K562 (cell line): ENCODE measurements around the gene PATJ. TPM values are rescaled to one million over a fixed set of nuclear protein-coding genes. Genes with fewer than 3 reads are reported as not detected.
"Not testable (repeated sequence)": the region's sequence is repeated elsewhere in the genome, so short reads cannot be mapped to it uniquely, and the experiment has no call there.

Experiments used
- ATAC-seq: fragments of 200-7000 bp; cut with Tn5 transposase; 3 replicates; pipeline ENCODE4 v1.9.1; 2020; ENCODE audit warnings: moderate library complexity
- BruUV-seq: library from RNA; stranded (reverse); fragments of 400-500 nt; replicated peaks from 2 replicates; lab custom pipeline; 2021; lab: Mats Ljungman, UMichigan
- CTCF ChIA-PET: fragments of 300-600 bp; formaldehyde crosslinking; extraction: SDS; loops from one replicate; lab custom pipeline; 2021; ENCODE audit warnings: low intra/inter-chr PET ratio; lab: Yijun Ruan, JAX
- POLR2A ChIA-PET: fragments of 300-600, 350-650 bp; sonication (Branson Sonifier 250); formaldehyde crosslinking; extraction: SDS; loops from one replicate; lab custom pipeline; 2021; ENCODE audit warnings: antibody characterized with exemption, inconsistent platforms; lab: Yijun Ruan, JAX
- DNase-seq, 4 experiments: peaks; one replicate each; pipeline versions ENCODE4 v3.0.0 to v3.0.0-alpha.2; 2011 to 2018; ENCODE audit warnings: low spot score in 3 of 4, mixed read lengths in 3 of 4; ENCODE audit errors: extremely low read depth in 1 of 4
- FAIRE-seq: peaks from 2 replicates; lab custom pipeline; 2011; peaks lifted over from hg19 to GRCh38; lab: Jason Lieb, UNC
- H2AFZ ChIP-seq: 2 replicates; pipeline ENCODE4 v1.6.0; 2011; ENCODE audit warnings: low read depth, low read length, control low read depth, inconsistent platforms
- H3K27ac ChIP-seq: fragments of 200-600 bp; 3 replicates; pipeline ENCODE4 v1.8.0; 2011; ENCODE audit warnings: low read depth, mild to moderate bottlenecking, control low read depth, inconsistent platforms, low read length, moderate library complexity, mixed read lengths; ENCODE audit errors: extremely low read depth
- H3K27me3 ChIP-seq, 2 experiments: fragments of 300-600 bp in 1 of 2; 2 replicates in 1 of 2; 3 replicates in 1 of 2; pipeline versions ENCODE4 v1.6.0 to v1.8.0; 2011; ENCODE audit warnings: inconsistent platforms in 2 of 2, low read length in 2 of 2, mild to moderate bottlenecking in 1 of 2, mixed read lengths in 1 of 2, moderate library complexity in 1 of 2; ENCODE audit not compliant: control insufficient read depth in 2 of 2, insufficient read depth in 2 of 2
- H3K36me3 ChIP-seq: fragments of 300-600 bp; 3 replicates; pipeline ENCODE4 v1.8.0; 2011; ENCODE audit warnings: mild to moderate bottlenecking, low read length, inconsistent platforms; ENCODE audit not compliant: control insufficient read depth, insufficient read depth
- H3K4me1 ChIP-seq, 2 experiments: fragments of 200-600 bp in 1 of 2; replicated peaks in 1 of 2; 2 replicates in 1 of 2; 3 replicates in 1 of 2; pipeline versions ENCODE4 v1.5.1 to v1.8.0; 2011; ENCODE audit warnings: inconsistent platforms in 2 of 2, low read length in 2 of 2, mild to moderate bottlenecking in 1 of 2, mixed read lengths in 1 of 2, moderate library complexity in 1 of 2; ENCODE audit not compliant: control insufficient read depth in 2 of 2, insufficient read depth in 2 of 2
- H3K4me2 ChIP-seq: 2 replicates; pipeline ENCODE4 v1.6.1; 2011; ENCODE audit warnings: low read length, control low read depth, inconsistent platforms, mixed read lengths; ENCODE audit not compliant: insufficient read depth
- H3K4me3 ChIP-seq: fragments of 200-600 bp; sonication (generic), shearing (Covaris generic); 2 replicates; pipeline ENCODE4 v1.5.1; 2016; ENCODE audit warnings: control low read depth, inconsistent platforms
- H3K79me2 ChIP-seq: fragments of 200-600 bp; 3 replicates; pipeline ENCODE4 v1.8.0; 2011; ENCODE audit warnings: low read length, inconsistent platforms; ENCODE audit not compliant: control insufficient read depth, insufficient read depth
- H3K9ac ChIP-seq, 2 experiments: 2 replicates each; pipeline versions ENCODE4 v1.6.0 to v1.6.1; 2011; ENCODE audit warnings: low read depth in 2 of 2, low read length in 2 of 2, control low read depth in 1 of 2, inconsistent platforms in 1 of 2, mild to moderate bottlenecking in 1 of 2, mixed read lengths in 1 of 2; ENCODE audit not compliant: insufficient read depth in 1 of 2
- H3K9me1 ChIP-seq: one replicate; pipeline ENCODE4 v1.6.0; 2011; ENCODE audit warnings: inconsistent platforms, mild to moderate bottlenecking, low read length, moderate library complexity; ENCODE audit not compliant: control insufficient read depth, insufficient read depth
- H3K9me3 ChIP-seq: replicated peaks from 2 replicates; pipeline ENCODE4 v1.5.1; 2011; ENCODE audit warnings: low read depth, low read length, inconsistent platforms; ENCODE audit not compliant: control insufficient read depth, insufficient read depth
- H4K20me1 ChIP-seq: replicated peaks from 2 replicates; pipeline ENCODE4 v1.6.1; 2011; ENCODE audit warnings: low read length, inconsistent platforms, mixed read lengths; ENCODE audit not compliant: control insufficient read depth, insufficient read depth
- C11orf30 ChIP-seq: fragments of 450-650 bp; IDR thresholded peaks from 2 replicates; pipeline ENCODE4 v1.6.1; 2016; ENCODE audit warnings: low read depth, mild to moderate bottlenecking
- ETV5 ChIP-seq: sonication (generic); formaldehyde crosslinking; IDR thresholded peaks from 2 replicates; pipeline ENCODE4 v1.4.0; 2020; ENCODE audit warnings: low read depth, mild to moderate bottlenecking, missing genetic modification reagents
- HIVEP1 ChIP-seq: fragments of 250-450 bp; sonication (Bioruptor Pico); IDR thresholded peaks from 2 replicates; pipeline ENCODE4 v1.4.0; 2020; ENCODE audit warnings: mild to moderate bottlenecking
- HMGN3 ChIP-seq: IDR thresholded peaks from 2 replicates; pipeline ENCODE4 v1.6.1; 2011; ENCODE audit warnings: borderline replicate concordance, low read depth, mild to moderate bottlenecking, mixed read lengths, low read length; ENCODE audit not compliant: insufficient read length; ENCODE audit errors: extremely low read depth
- JUND ChIP-seq, 2 experiments: IDR thresholded peaks; 2 replicates in 1 of 2; 3 replicates in 1 of 2; pipeline ENCODE4 v1.6.1; 2011; ENCODE audit warnings: borderline replicate concordance in 2 of 2, low read depth in 2 of 2, low read length in 2 of 2, improper control_type of control experiment in 1 of 2, missing biosample characterization in 1 of 2, missing genetic modification characterization in 1 of 2, missing genetic modification reagents in 1 of 2
- SAFB2 ChIP-seq: fragments of 200-400 bp; formaldehyde crosslinking; IDR thresholded peaks from 2 replicates; pipeline ENCODE4 v1.6.1; 2018; ENCODE audit warnings: borderline replicate concordance, low read length, low read depth, moderate library complexity; ENCODE audit not compliant: severe bottlenecking
- SREBF1 ChIP-seq: fragments of 150-350 bp; IDR thresholded peaks from 2 replicates; pipeline ENCODE4 v1.6.1; 2014; ENCODE audit warnings: antibody characterized with exemption, low read depth, low read length, borderline replicate concordance
- ZBTB43 ChIP-seq: sonication (generic); formaldehyde crosslinking; IDR thresholded peaks from 2 replicates; pipeline ENCODE4 v1.8.0; 2023; ENCODE audit warnings: mild to moderate bottlenecking, missing genetic modification reagents
- ZNF197 ChIP-seq: fragments of 200-800 bp; sonication (Bioruptor generic); IDR thresholded peaks from 2 replicates; pipeline ENCODE4 v1.6.1; 2016; ENCODE audit warnings: low read depth, missing genetic modification characterization, missing compliant biosample characterization
- ZNF589 ChIP-seq: fragments of 200-800 bp; sonication (Bioruptor generic); IDR thresholded peaks from 2 replicates; pipeline ENCODE4 v1.6.1; 2016; ENCODE audit warnings: low read depth, missing genetic modification characterization, missing compliant biosample characterization
- WGBS: fragments of 100-300 bp; shearing (Covaris generic); methylation state at CpG from one replicate; pipeline ENCODE4 v1.1.6; 2016; ENCODE audit warnings: low coverage, mixed read lengths; ENCODE audit not compliant: insufficient coverage; ENCODE audit errors: missing lambda C conversion rate; 5-methylcytosine and 5-hydroxymethylcytosine counted together
- in situ Hi-C: fragments of 300-500 bp; cut with MboI; formaldehyde crosslinking; loops from 4 replicates; pipeline ENCODE4 v1.15.0; 2018; ENCODE audit warnings: inconsistent platforms, mixed read lengths
- intact Hi-C: fragments of 100-400 bp; cut with micrococcal nuclease; formaldehyde crosslinking; loops from 2 replicates; pipeline ENCODE4 v1.14.2; 2022
- polyA plus RNA-seq, 8 experiments: library from polyadenylated mRNA; depleted of rRNA in 4 of 8; stranded (reverse) in 5 of 8; unstranded in 3 of 8; fragments of >200 nt; fragmentation: Nextera tagmentation in 2 of 8; fragmentation: Illumina TruSeq in 1 of 8; extraction: Ambion mirVana in 2 of 8; extraction: Trizol in 1 of 8; gene quantifications; 2 replicates each; pipeline versions ENCODE4 v1.2.1 to v1.2.3, GENCODE V29; 2011 to 2014; ENCODE audit warnings: inconsistent platforms in 1 of 8, missing spikeins in 1 of 8
- total RNA-seq, 7 experiments: library from RNA; depleted of rRNA in 6 of 7; stranded (reverse); fragments of >200 nt in 6 of 7; fragmentation: Illumina TruSeq in 2 of 7; extraction: Trizol in 2 of 7; gene quantifications; 2 replicates each; pipeline versions ENCODE4 v1.2.1 to v1.2.3, GENCODE V29; 2011 to 2021; ENCODE audit warnings: low replicate concordance in 1 of 7

The PATJ gene
- total and polyA plus RNA-seq, 9 of the 15 experiments (the other 6 are each of a cell fraction or from before 2014, with no cell fraction given) = 0.22 TPM; not detected in 8

- POLR2A ChIA-PET = interaction anchor here (0.8 kb wide), 1 partner anchor 24 kb away, joined by 3 read pairs; no protein-coding TSS in a partner anchor
- ATAC-seq, H3K4me3 ChIP-seq, CTCF ChIA-PET, DNase-seq, H3K9me3 ChIP-seq, H4K20me1 ChIP-seq, intact Hi-C loops, H3K4me1 ChIP-seq, FAIRE-seq, H2AFZ ChIP-seq, H3K4me2 ChIP-seq, H3K9ac ChIP-seq, H3K79me2 ChIP-seq, H3K9me1 ChIP-seq, H3K36me3 ChIP-seq, BruUV-seq, H3K27ac ChIP-seq, H3K27me3 ChIP-seq: not testable (repeated sequence)
- WGBS = 0% methylated on average over 2 of the region's 2 CpGs
- in situ Hi-C loops = loop anchor here (10.0 kb wide), 2 partner anchors 870 to 1870 kb away; no protein-coding TSS in a partner anchor
Measured at GRCh38 chr1:61844664-61845063, 102.4 kb downstream of the PATJ start.

DNA sequence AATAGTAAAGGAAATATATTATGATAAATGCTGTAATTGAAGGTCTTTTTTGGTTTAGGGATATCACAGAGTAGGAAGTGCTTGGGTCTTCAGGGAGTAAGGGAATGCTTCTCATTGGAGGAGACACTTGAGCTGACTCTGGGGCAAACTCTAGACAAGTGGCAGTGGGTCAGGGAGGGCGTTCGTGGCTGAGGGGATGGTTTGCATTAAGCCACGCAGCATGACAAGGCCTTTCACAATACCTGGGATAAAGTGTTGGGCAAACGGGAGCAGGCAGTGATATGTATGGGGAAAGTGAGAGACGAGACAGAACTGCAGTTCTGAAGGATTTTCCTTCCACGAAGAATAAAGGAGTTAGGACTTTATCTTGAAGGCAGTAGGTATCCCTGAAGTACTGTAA is 109.0 kb downstream of the PATJ start:
- H3K79me2 ChIP-seq = no peaks in the 10 kb centered on the region
- FAIRE-seq (no peak), ATAC-seq (no peak), DNase-seq (no peak)
- H3K9me1 ChIP-seq = no peaks in the 10 kb centered on the region
- TF ChIP-seq ZNF589 (CRISPR knock-in tag) (no peak), SREBF1 (no peak), HIVEP1 (no peak), JUND (IDR thresholded peaks at IDR 0.05; ENCODE audit: borderline replicate concordance, low read depth, low read length) (no peak), JUND (tag; IDR thresholded peaks at IDR 0.05; ENCODE audit: borderline replicate concordance, low read depth, low read length) (no peak), ETV5 (CRISPR knock-in tag) (no peak), ZNF197 (CRISPR knock-in tag) (no peak), ZBTB43 (CRISPR knock-in tag) (no peak), SAFB2 (no peak), HMGN3 (no peak), C11orf30 (no peak)
- no peaks in the 10 kb centered on the region for H3K36me3 ChIP-seq
- 3% methylated on average over 6 of the region's 6 CpGs for WGBS
- no TSS peak for BruUV-seq
- H3K9me3 ChIP-seq = no peaks in the 10 kb centered on the region
- intact Hi-C loops (loop anchor here (5.0 to 10.0 kb wide), 6 partner anchors 264 to 1566 kb away; no protein-coding TSS in a partner anchor), in situ Hi-C loops (no loop called here)
- peaks cover 0 to 2% of the 10 kb centered on the region in 2 experiments; a peak in 3 of 5 replicates for H3K27me3 ChIP-seq
- no peak overlapping the region for H3K27ac ChIP-seq
- H2AFZ ChIP-seq = no peak overlapping the region
- ChIA-PET POLR2A (interaction anchor here (0.6 kb wide), 1 partner anchor 12 kb away, joined by 3 read pairs; no protein-coding TSS in a partner anchor), CTCF (interaction anchor here (0.6 to 1.3 kb wide), 3 partner anchors 874 to 1003 kb away, joined by 3 to 6 read pairs (median 4); no protein-coding TSS in a partner anchor)
- H3K9ac ChIP-seq = no peak overlapping the region
- H4K20me1 ChIP-seq = no peaks in the 10 kb centered on the region
- no peaks in the 10 kb centered on the region for H3K4me1 ChIP-seq
- H3K4me2 ChIP-seq = no peak overlapping the region
- no peak overlapping the region for H3K4me3 ChIP-seq
